HUES6 (cell line): Measurements from ENCODE around the gene TAF1L.
"Not testable (repeated sequence)": the region's sequence is repeated elsewhere in the genome, so short reads cannot be mapped to it uniquely, and the experiment has no call there.

Source experiments
- H3K27ac ChIP-seq: 2 replicates; pipeline ENCODE4 v1.7.0; 2013; ENCODE audit warnings: low read depth, mild to moderate bottlenecking, low read length, inconsistent platforms
- H3K27me3 ChIP-seq: 2 replicates; pipeline ENCODE4 v1.6.1; 2013; ENCODE audit warnings: low read length; ENCODE audit not compliant: control insufficient read depth, insufficient read depth
- H3K36me3 ChIP-seq: 2 replicates; pipeline ENCODE4 v1.6.1; 2013; ENCODE audit warnings: low read length; ENCODE audit not compliant: control insufficient read depth, insufficient read depth
- H3K4me1 ChIP-seq: 2 replicates; pipeline ENCODE4 v1.6.1; 2013; ENCODE audit warnings: low read length; ENCODE audit not compliant: control insufficient read depth, insufficient read depth
- H3K4me3 ChIP-seq: 2 replicates; pipeline ENCODE4 v1.5.1; 2013; ENCODE audit warnings: low read depth, low read length
- H3K9ac ChIP-seq: one replicate; pipeline ENCODE4 v1.6.1; 2013; ENCODE audit warnings: mild to moderate bottlenecking, low read length
- H3K9me3 ChIP-seq: 2 replicates; pipeline ENCODE4 v1.6.1; 2013; ENCODE audit warnings: low read depth, low read length; ENCODE audit not compliant: control insufficient read depth, insufficient read depth

The TAF1L gene

GRCh38 chr9:32631991-32632390, 3.5 kb downstream of the TAF1L start:
- Histone ChIP-seq H3K4me3 (no peak overlapping the region), H3K4me1 (no peaks in the 10 kb centered on the region), H3K9ac (no peak overlapping the region), H3K27me3 (peaks cover 7% of the 10 kb centered on the region; the same call in 1 of the 2 replicates), H3K36me3 (no peaks in the 10 kb centered on the region), H3K9me3 (peaks cover 2% of the 10 kb centered on the region; the same call in 1 of the 2 replicates), H3K27ac (no peak overlapping the region)

DNA sequence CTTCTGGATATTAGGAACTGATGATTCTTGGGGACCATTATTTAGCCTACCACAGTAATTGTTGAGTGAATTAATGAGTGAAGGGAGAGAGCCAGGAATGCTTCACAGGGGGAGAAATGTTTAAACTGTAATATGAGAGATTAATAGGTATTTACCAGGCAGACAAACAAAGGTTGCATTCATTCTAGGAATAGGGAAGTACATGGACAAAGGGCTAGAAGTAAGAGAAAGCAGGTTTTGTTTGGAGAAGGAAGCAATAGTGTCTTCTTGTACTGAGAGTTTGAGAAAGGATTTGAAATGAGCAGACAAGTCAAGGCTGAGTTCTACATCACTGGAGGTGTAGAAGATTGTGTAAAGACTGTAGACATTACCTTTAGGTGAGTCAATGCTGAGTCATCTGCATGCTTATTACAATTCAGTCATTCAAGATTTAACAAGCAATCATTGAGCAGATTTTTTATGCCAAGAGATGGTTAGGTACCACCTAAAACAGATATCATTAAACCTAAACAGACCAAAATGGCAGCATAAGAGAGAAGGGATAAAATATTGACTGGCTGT, 8.0 kb downstream of the TAF1L start:
- no peak overlapping the region for H3K27ac ChIP-seq
- H3K9me3 ChIP-seq = peaks cover 2% of the 10 kb centered on the region; the same call in 1 of the 2 replicates
- no peaks in the 10 kb centered on the region for H3K36me3 ChIP-seq
- peaks cover 7% of the 10 kb centered on the region; the same call in 1 of the 2 replicates for H3K27me3 ChIP-seq
- no peak overlapping the region for H3K9ac ChIP-seq
- no peaks in the 10 kb centered on the region for H3K4me1 ChIP-seq
- no peak overlapping the region for H3K4me3 ChIP-seq

DNA sequence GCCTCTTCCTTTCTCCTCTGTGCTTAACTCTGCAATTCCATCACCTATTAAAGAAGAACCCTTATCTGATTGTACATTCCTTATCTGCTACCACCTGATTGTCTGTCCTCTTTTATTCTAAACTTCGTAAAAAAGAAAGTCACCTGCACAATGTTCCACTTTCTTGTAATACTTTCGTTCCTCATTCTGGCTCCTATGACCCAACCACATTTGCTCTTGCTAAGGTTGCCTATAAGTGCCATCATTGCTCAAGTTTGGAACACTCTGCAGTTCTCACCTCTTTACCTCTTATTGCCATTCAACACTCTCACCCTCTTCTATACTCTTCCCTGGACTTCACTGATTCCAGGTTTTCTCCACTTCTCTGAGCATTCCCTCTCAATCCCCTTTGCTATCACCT, 10.1 kb downstream of the TAF1L start:
- Histone ChIP-seq H3K9ac (no peak overlapping the region), H3K27me3 (peaks cover 1% of the 10 kb centered on the region; the same call in 1 of the 2 replicates), H3K4me3 (no peak overlapping the region), H3K36me3 (no peaks in the 10 kb centered on the region), H3K9me3 (no peaks in the 10 kb centered on the region), H3K4me1 (no peaks in the 10 kb centered on the region), H3K27ac (no peak overlapping the region)

DNA sequence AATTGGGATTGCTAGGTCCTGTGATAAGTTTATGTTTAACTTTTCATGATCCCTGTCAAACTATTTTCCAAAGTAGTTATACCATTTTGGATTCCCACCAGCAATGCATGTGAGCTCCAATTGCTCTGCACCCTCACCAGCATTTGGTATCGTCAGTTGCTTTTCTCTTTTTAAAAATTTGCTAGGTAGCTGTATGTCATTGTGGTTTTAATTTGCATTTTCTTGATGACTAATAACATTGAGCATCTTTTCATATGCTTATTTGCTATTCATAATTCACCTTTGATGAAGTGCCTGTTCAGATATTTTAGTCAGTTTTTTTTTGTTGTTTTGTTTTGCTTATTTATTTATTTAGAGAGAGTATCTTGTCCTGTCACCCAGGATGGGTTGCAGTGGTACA, 12.5 kb downstream of the TAF1L start:
- no peaks in the 10 kb centered on the region for H3K36me3 ChIP-seq
- no peaks in the 10 kb centered on the region for H3K9me3 ChIP-seq
- H3K27me3 ChIP-seq = peaks cover 5% of the 10 kb centered on the region
- no peaks in the 10 kb centered on the region for H3K4me1 ChIP-seq
- H3K9ac ChIP-seq = no peak overlapping the region
- H3K27ac ChIP-seq = no peak overlapping the region
- H3K4me3 ChIP-seq = no peak overlapping the region

DNA sequence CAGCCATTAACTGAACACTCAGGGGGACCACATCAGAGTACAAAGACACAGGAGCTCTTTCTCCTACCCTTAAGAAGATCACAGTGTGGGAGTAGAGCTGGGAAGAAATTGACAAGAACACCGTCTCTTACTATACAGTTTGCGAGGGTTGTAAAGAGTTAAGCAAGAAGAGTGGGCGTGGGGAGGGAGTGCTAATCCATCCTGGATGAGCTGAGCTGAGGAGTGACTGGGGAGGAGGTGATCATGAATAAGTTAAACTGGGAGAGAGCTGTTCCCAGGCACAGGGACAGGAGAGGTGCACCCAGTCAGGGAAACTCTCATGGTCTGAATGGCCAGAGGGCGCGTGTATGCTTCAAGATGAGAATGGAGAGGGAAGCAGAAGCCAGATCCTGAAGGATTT, 17.2 kb downstream of the TAF1L start:
- Histone ChIP-seq H3K27me3 (peaks cover 6% of the 10 kb centered on the region), H3K4me1 (no peaks in the 10 kb centered on the region), H3K9ac (no peak overlapping the region), H3K4me3 (no peak overlapping the region), H3K27ac (no peak overlapping the region), H3K36me3 (no peaks in the 10 kb centered on the region), H3K9me3 (no peaks in the 10 kb centered on the region)

DNA sequence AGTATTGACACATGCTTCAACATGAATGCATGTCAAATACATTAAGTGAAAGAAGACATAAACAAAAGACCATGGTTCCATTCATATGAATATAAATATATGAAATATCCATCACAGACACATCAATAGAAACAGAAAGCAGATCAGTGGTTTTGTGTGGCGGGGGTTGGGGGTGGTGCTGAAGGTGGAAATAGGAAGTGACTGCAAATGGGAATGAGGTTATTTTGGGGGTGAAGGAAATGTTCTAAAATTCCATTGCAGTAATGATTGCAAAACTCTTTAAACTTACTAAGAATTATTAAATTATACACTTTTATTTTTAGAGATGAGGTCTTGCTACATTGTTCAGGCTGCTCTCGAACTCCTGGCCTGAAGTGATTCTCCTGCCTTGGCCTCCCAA, 28.7 kb downstream of the TAF1L start:
- Histone ChIP-seq H3K4me3 (no peak overlapping the region), H3K27me3 (no peaks in the 10 kb centered on the region; the same call in 1 of the 2 replicates), H3K27ac (no peak overlapping the region), H3K4me1 (no peaks in the 10 kb centered on the region), H3K36me3 (no peaks in the 10 kb centered on the region), H3K9ac (no peak overlapping the region), H3K9me3 (peaks cover 7% of the 10 kb centered on the region)

DNA sequence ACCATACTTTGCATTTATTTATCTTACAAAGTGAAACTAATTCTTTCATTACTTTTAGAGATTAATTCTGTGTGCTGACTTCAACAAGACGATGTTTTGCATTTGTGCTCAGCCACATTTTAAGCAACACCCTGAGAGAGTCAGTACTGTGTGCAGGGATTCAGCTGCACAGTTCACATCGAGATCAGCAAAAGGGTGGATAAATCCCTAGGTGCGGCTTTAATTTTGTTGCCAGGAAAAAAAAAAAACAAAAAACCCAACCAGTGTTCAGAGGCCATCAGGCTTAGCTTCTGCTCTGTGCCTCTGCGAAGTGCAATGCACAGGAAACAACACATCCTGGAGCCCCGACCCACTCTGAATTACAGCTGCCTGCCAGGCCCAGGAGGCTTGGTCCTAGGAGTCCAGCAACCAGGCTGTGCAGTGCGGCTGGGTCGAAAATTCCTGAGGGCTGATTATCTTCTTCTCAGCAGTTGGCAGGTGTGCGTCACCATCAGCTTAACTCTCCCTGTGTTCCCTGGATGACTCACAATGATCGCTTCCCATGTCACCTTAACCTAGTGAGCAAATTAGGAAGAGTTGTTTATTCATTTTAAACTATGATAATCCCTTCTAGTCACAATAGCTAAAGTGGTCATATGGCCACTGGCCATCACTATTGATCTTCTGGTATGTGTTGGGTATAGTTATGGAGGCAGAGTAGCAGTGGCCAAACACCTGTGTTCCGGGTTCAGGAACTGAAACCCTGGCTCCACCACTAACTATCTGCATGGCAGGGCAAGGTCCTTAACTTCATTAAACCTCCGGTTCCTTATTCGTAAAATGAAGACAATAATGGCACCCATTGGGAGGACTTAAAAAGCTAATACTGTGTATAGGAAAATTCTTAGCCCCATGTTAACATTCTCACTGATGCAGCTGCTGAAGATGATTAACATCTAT, 31.3 kb downstream of the TAF1L start:
- no peak overlapping the region for H3K4me3 ChIP-seq
- H3K27me3 ChIP-seq = no peaks in the 10 kb centered on the region
- peaks cover 7% of the 10 kb centered on the region for H3K9me3 ChIP-seq
- no peak overlapping the region for H3K9ac ChIP-seq
- H3K4me1 ChIP-seq = no peaks in the 10 kb centered on the region
- no peaks in the 10 kb centered on the region for H3K36me3 ChIP-seq
- H3K27ac ChIP-seq = no peak overlapping the region

DNA sequence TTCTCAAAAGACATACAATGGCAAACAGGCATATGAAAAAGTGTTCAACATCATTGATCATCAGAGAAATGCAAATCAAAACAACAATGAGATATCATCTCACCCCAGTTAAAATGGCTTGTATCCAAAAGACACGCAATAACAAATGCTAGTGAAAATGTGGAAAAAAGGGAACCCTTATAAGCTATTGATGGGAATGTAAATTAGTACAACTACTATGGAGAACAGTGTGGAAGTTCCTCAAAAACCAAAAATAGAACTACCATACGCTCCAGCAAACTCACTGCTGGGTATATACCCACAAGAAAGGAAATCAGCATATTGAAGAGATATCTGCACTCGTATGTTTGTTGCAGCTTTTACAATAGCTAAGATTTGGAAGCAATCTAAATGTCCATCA, 36.4 kb downstream of the TAF1L start:
- H3K27ac ChIP-seq, H3K9me3 ChIP-seq, H3K4me3 ChIP-seq, H3K9ac ChIP-seq, H3K4me1 ChIP-seq, H3K36me3 ChIP-seq, H3K27me3 ChIP-seq: not testable (repeated sequence)

- H3K9ac ChIP-seq = no peak overlapping the region
- H3K36me3 ChIP-seq = no peaks in the 10 kb centered on the region
Observed at GRCh38 chr9:32596936-32597335, 38.5 kb downstream of the TAF1L start.

GRCh38 chr9:32596096-32596865, 39.2 kb downstream of the TAF1L start:
- H3K9ac ChIP-seq = no peak overlapping the region
- H3K9me3 ChIP-seq = no peaks in the 10 kb centered on the region
- no peaks in the 10 kb centered on the region for H3K27me3 ChIP-seq
- no peak overlapping the region for H3K27ac ChIP-seq
- no peaks in the 10 kb centered on the region for H3K4me1 ChIP-seq
- H3K36me3 ChIP-seq = no peaks in the 10 kb centered on the region
- H3K4me3 ChIP-seq = no peak overlapping the region

More at GRCh38 chr9:32596936-32597335, 38.5 kb downstream of the TAF1L start:
- Histone ChIP-seq H3K27me3 (no peaks in the 10 kb centered on the region), H3K9me3 (no peaks in the 10 kb centered on the region), H3K4me1 (no peaks in the 10 kb centered on the region), H3K4me3 (no peak overlapping the region), H3K27ac (no peak overlapping the region)

GRCh38 chr9:32590898-32591297, 44.6 kb downstream of the TAF1L start:
- Histone ChIP-seq H3K36me3 (no peaks in the 10 kb centered on the region), H3K27ac (no peak overlapping the region)

More at GRCh38 chr9:32590898-32591297, 44.6 kb downstream of the TAF1L start:
- Histone ChIP-seq H3K9ac (no peak overlapping the region), H3K4me1 (no peaks in the 10 kb centered on the region), H3K4me3 (no peak overlapping the region), H3K27me3 (no peaks in the 10 kb centered on the region), H3K9me3 (no peaks in the 10 kb centered on the region)
